Osteocyte (in vitro differentiated cells): ENCODE measurements around the gene C5. TPM values are rescaled to one million over a fixed set of nuclear protein-coding genes. Genes with fewer than 3 reads are reported as not detected.
"Not testable (repeated sequence)": the region's sequence is repeated elsewhere in the genome, so short reads cannot be mapped to it uniquely, and the experiment has no call there.

Source experiments
- DNase-seq: peaks from one replicate; pipeline ENCODE4 v3.0.0; 2021; ENCODE audit warnings: mixed read lengths; ENCODE audit not compliant: unreplicated experiment; ENCODE audit errors: extremely low spot score
- H3K27ac Mint-ChIP-seq: one replicate; pipeline ENCODE4 v1.8.0; 2021; ENCODE audit warnings: mild to moderate bottlenecking, mixed read lengths; ENCODE audit not compliant: unreplicated experiment
- H3K27me3 Mint-ChIP-seq: one replicate; pipeline ENCODE4 v1.8.0; 2021; ENCODE audit warnings: mixed read lengths; ENCODE audit not compliant: unreplicated experiment
- H3K36me3 Mint-ChIP-seq: one replicate; pipeline ENCODE4 v1.8.0; 2021; ENCODE audit warnings: mixed read lengths; ENCODE audit not compliant: unreplicated experiment
- H3K4me1 Mint-ChIP-seq: one replicate; pipeline ENCODE4 v1.8.0; 2021; ENCODE audit warnings: mixed read lengths; ENCODE audit not compliant: unreplicated experiment
- H3K4me3 Mint-ChIP-seq: one replicate; pipeline ENCODE4 v1.8.0; 2021; ENCODE audit warnings: mild to moderate bottlenecking, moderate library complexity, mixed read lengths; ENCODE audit not compliant: unreplicated experiment
- H3K9me3 Mint-ChIP-seq: one replicate; pipeline ENCODE4 v1.8.0; 2021; ENCODE audit warnings: mixed read lengths; ENCODE audit not compliant: unreplicated experiment
- CTCF ChIP-seq: fragments of 200-600 bp; sonication (generic); IDR thresholded peaks from 2 replicates; pipeline ENCODE4 v1.5.0; 2021; ENCODE audit warnings: antibody characterized with exemption, mild to moderate bottlenecking, moderate library complexity
- total RNA-seq: library from RNA; stranded (reverse); gene quantifications from 2 replicates; pipeline ENCODE4 v1.2.1, GENCODE V29; 2021

The C5 gene
- total RNA-seq, 1 donor from 2014 or later = 6.3 TPM

- TF ChIP-seq CTCF = no peak
- H3K27me3 Mint-ChIP-seq = no peaks in the 10 kb centered on the region
- DNase-seq = no peak
- no peak overlapping the region for H3K4me3 Mint-ChIP-seq
- H3K4me1 Mint-ChIP-seq = no peaks in the 10 kb centered on the region
- peaks cover 5% of the 10 kb centered on the region for H3K36me3 Mint-ChIP-seq
- no peaks in the 10 kb centered on the region for H3K9me3 Mint-ChIP-seq
- no peak overlapping the region for H3K27ac Mint-ChIP-seq
These were observed 72.8 kb downstream of the C5 start for GRCh38 chr9:120977321-120977720.

GRCh38 chr9:120974921-120975320 is 75.2 kb downstream of the C5 start:
- no peaks in the 10 kb centered on the region for H3K9me3 Mint-ChIP-seq
- DNase-seq = no peak
- H3K4me1 Mint-ChIP-seq = peaks cover 4% of the 10 kb centered on the region
- no peak for TF ChIP-seq CTCF
- no peaks in the 10 kb centered on the region for H3K27me3 Mint-ChIP-seq
- no peak overlapping the region for H3K4me3 Mint-ChIP-seq
- H3K27ac Mint-ChIP-seq = no peak overlapping the region
- peaks cover 5% of the 10 kb centered on the region for H3K36me3 Mint-ChIP-seq

GRCh38 chr9:120974181-120974580 is 75.9 kb downstream of the C5 start:
- Mint-ChIP-seq H3K4me1 (peaks cover 4% of the 10 kb centered on the region), H3K36me3 (peaks cover 5% of the 10 kb centered on the region), H3K27ac (no peak overlapping the region), H3K4me3 (no peak overlapping the region), H3K27me3 (no peaks in the 10 kb centered on the region), H3K9me3 (no peaks in the 10 kb centered on the region)
- TF ChIP-seq CTCF = no peak
- no peak for DNase-seq

GRCh38 chr9:120971938-120972337 is 78.1 kb downstream of the C5 start:
- no peaks in the 10 kb centered on the region for H3K27me3 Mint-ChIP-seq
- peaks cover 5% of the 10 kb centered on the region for H3K36me3 Mint-ChIP-seq
- H3K4me1 Mint-ChIP-seq = peaks cover 4% of the 10 kb centered on the region
- no peak overlapping the region for H3K4me3 Mint-ChIP-seq
- H3K27ac Mint-ChIP-seq = no peak overlapping the region
- H3K9me3 Mint-ChIP-seq = no peaks in the 10 kb centered on the region
- TF ChIP-seq CTCF = no peak
- no peak for DNase-seq

- H3K9me3 Mint-ChIP-seq, DNase-seq, H3K27ac Mint-ChIP-seq, H3K36me3 Mint-ChIP-seq, H3K4me3 Mint-ChIP-seq, H3K4me1 Mint-ChIP-seq, H3K27me3 Mint-ChIP-seq: not testable (repeated sequence)
These were observed 78.6 kb downstream of the C5 start for GRCh38 chr9:120971471-120971870.

- H3K36me3 Mint-ChIP-seq = peaks cover 2% of the 10 kb centered on the region
- no peak for DNase-seq
- peaks cover 11% of the 10 kb centered on the region for H3K4me1 Mint-ChIP-seq
- H3K9me3 Mint-ChIP-seq = no peaks in the 10 kb centered on the region
- H3K27ac Mint-ChIP-seq = no peak overlapping the region
- no peak overlapping the region for H3K4me3 Mint-ChIP-seq
- H3K27me3 Mint-ChIP-seq = no peaks in the 10 kb centered on the region
- no peak for TF ChIP-seq CTCF
These were observed 79.8 kb downstream of the C5 start for GRCh38 chr9:120970244-120970643.
